Common myeloid progenitor, CD34-positive (primary cell): Measurements from ENCODE around the gene ZSWIM1.

Experiments used
- CTCF ChIA-PET: fragments of 350-600 bp; sonication (Branson Sonifier 250); formaldehyde crosslinking; loops from one replicate; lab custom pipeline; 2021; ENCODE audit warnings: antibody characterized with exemption; lab: Charles Lee
- POLR2A ChIA-PET: fragments of 350-600 bp; sonication (Branson Sonifier 250); formaldehyde crosslinking; loops from one replicate; lab custom pipeline; 2021; ENCODE audit warnings: antibody characterized with exemption; lab: Charles Lee
- DNase-seq, 3 donors: peaks; one replicate each; pipeline versions ENCODE4 v3.0.0 to v3.0.0-alpha.2; 2013
- H3K27ac ChIP-seq, 2 experiments: 1 replicate in 1 of 2; 2 replicates in 1 of 2; pipeline ENCODE4 v1.7.0; 2013; ENCODE audit warnings: inconsistent platforms in 2 of 2, low read length in 2 of 2, mild to moderate bottlenecking in 2 of 2, low read depth in 1 of 2, moderate library complexity in 1 of 2; ENCODE audit not compliant: severe bottlenecking in 2 of 2, insufficient read depth in 1 of 2, poor library complexity in 1 of 2
- H3K27me3 ChIP-seq, 5 experiments: replicated peaks in 2 of 5; 1 replicate in 3 of 5; 2 replicates in 2 of 5; pipeline versions ENCODE4 v1.6.1 to v1.7.0; 2013; ENCODE audit warnings: low read length in 4 of 5, mild to moderate bottlenecking in 2 of 5, moderate library complexity in 2 of 5, inconsistent platforms in 1 of 5; ENCODE audit not compliant: insufficient read depth in 5 of 5, control insufficient read depth in 4 of 5
- H3K36me3 ChIP-seq, 4 experiments: 1 replicate in 2 of 4; 2 replicates in 2 of 4; pipeline versions ENCODE4 v1.6.1 to v1.7.0; 2013; ENCODE audit warnings: low read length in 3 of 4, control low read depth in 1 of 4, mild to moderate bottlenecking in 1 of 4; ENCODE audit not compliant: control insufficient read depth in 4 of 4, insufficient read depth in 4 of 4
- H3K4me1 ChIP-seq, 4 experiments: 1 replicate in 3 of 4; 2 replicates in 1 of 4; pipeline versions ENCODE4 v1.6.1 to v1.7.1; 2013; ENCODE audit warnings: low read length in 3 of 4, mild to moderate bottlenecking in 3 of 4, control low read depth in 1 of 4, inconsistent platforms in 1 of 4, moderate library complexity in 1 of 4; ENCODE audit not compliant: control insufficient read depth in 4 of 4, insufficient read depth in 4 of 4; ENCODE audit errors: control extremely low read depth in 1 of 4
- H3K4me3 ChIP-seq, 7 experiments: 1 replicate in 4 of 7; 2 replicates in 3 of 7; pipeline versions ENCODE4 v1.5.1 to v1.7.0; 2013; ENCODE audit warnings: mild to moderate bottlenecking in 7 of 7, low read length in 6 of 7, moderate library complexity in 6 of 7, inconsistent platforms in 2 of 7, low read depth in 2 of 7, control low read depth in 1 of 7; ENCODE audit not compliant: insufficient read depth in 4 of 7, control insufficient read depth in 1 of 7; ENCODE audit errors: extremely low read depth in 1 of 7
- H3K9me3 ChIP-seq, 5 experiments: 1 replicate in 4 of 5; 2 replicates in 1 of 5; pipeline versions ENCODE4 v1.6.1 to v1.7.1; 2013; ENCODE audit warnings: low read length in 4 of 5, mild to moderate bottlenecking in 2 of 5, inconsistent platforms in 1 of 5, low read depth in 1 of 5, moderate library complexity in 1 of 5; ENCODE audit not compliant: control insufficient read depth in 4 of 5, insufficient read depth in 2 of 5; ENCODE audit errors: control extremely low read depth in 1 of 5
- WGBS: methylation state at CpG from one replicate; pipeline ENCODE4 v1.1.5; 2013; ENCODE audit not compliant: insufficient coverage; 5-methylcytosine and 5-hydroxymethylcytosine counted together

The ZSWIM1 gene

GRCh38 chr20:45918779-45919537, 37.9 kb downstream of the ZSWIM1 start:
- no peaks in the 10 kb centered on the region for H3K9me3 ChIP-seq
- ChIA-PET CTCF (interaction anchor here (0.8 to 3.8 kb wide), 4 partner anchors 9 to 49 kb away, joined by 3 to 14 read pairs (median 4); partner anchors contain the start of gene PCIF1), POLR2A (interaction anchor here (1.1 kb wide), 1 partner anchor 52 kb away, joined by 4 read pairs; no protein-coding TSS in a partner anchor)
- no peaks in the 10 kb centered on the region for H3K27me3 ChIP-seq
- no peak for DNase-seq
- 98% methylated on average over 9 of the region's 12 CpGs for WGBS
- H3K4me3 ChIP-seq: no peak overlapping the region
- no peak overlapping the region for H3K27ac ChIP-seq
- H3K4me1 ChIP-seq: peaks cover 5 to 14% (median 9%) of the 10 kb centered on the region in 4 experiments
- H3K36me3 ChIP-seq: no peaks in the 10 kb centered on the region

DNA sequence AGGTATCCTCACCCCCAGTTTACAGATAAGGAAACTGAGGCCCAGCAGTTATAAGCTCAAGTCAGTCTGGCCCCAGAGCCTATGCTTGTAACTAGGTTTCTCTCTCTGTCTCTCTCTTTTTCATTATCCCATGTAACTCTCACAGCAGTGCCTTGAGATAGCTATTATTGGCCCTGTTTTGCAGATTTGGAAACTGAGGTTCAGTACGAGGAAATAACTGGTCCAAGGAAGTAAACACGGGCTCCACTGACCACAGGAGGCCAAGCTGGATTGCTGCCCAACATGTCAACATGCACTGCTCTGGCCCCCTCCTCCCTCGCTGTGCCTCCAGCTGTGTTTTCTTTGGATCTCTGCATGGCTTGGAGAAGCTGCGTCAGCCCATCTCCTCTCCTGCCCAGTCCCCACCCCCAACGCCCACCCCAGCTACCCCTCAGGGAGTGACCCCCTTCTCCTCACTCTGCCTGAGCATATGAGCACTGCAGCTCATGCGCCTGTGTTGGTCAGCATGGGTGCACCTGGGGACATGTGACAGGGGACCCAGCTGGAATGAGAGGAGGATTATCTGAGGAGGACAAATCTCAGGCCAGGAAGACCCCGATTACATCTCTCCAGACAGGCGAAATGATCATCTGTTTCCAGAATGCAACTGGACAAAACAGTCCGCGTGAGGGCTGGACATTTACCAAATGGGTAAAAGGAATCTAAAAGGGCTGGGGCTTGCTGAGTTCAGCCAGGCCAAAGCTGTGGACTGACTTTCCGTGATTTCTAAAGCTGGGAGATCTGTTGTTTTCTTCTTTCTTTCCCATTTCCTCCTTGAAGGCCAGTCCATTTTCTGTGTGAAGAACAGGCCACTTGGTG, 38.7 kb downstream of the ZSWIM1 start:
- CTCF ChIA-PET: interaction anchor here (0.8 to 3.8 kb wide), 3 partner anchors 8 to 95 kb away, joined by 3 to 14 read pairs (median 4); partner anchors contain the start of gene PCIF1
- no peak for DNase-seq
- Histone ChIP-seq H3K27ac (no peak overlapping the region), H3K36me3 (no peaks in the 10 kb centered on the region), H3K9me3 (no peaks in the 10 kb centered on the region), H3K4me3 (no peak overlapping the region), H3K27me3 (no peaks in the 10 kb centered on the region), H3K4me1 (peaks cover under 1 to 9% (median 5%) of the 10 kb centered on the region in 4 experiments)
- WGBS: 87% methylated on average over 9 of the region's 11 CpGs
- POLR2A ChIA-PET: interaction anchor here (2.1 kb wide), 1 partner anchor 14 kb away, joined by 7 read pairs; the partner anchor contains the start of gene PCIF1

GRCh38 chr20:45920462-45921336, 39.7 kb downstream of the ZSWIM1 start:
- ChIA-PET POLR2A (interaction anchor here (2.1 kb wide), 1 partner anchor 13 kb away, joined by 7 read pairs; the partner anchor contains the start of gene PCIF1), CTCF (interaction anchor here (0.8 to 1.1 kb wide), 3 partner anchors 13 to 96 kb away, joined by 3 to 4 read pairs (median 4); no protein-coding TSS in a partner anchor)
- Histone ChIP-seq H3K27me3 (no peaks in the 10 kb centered on the region), H3K36me3 (no peaks in the 10 kb centered on the region), H3K9me3 (no peaks in the 10 kb centered on the region), H3K4me1 (peaks cover 0 to 5% (median 1%) of the 10 kb centered on the region in 4 experiments), H3K27ac (no peak overlapping the region), H3K4me3 (no peak overlapping the region)
- 83% methylated on average over 9 of the region's 9 CpGs for WGBS
- no peak for DNase-seq

- H3K9me3 ChIP-seq: no peaks in the 10 kb centered on the region
- H3K4me1 ChIP-seq: peaks cover 0 to 5% (median 1%) of the 10 kb centered on the region in 4 experiments
- H3K27me3 ChIP-seq: no peaks in the 10 kb centered on the region
- no peaks in the 10 kb centered on the region for H3K36me3 ChIP-seq
- H3K4me3 ChIP-seq: no peak overlapping the region
- CTCF ChIA-PET: interaction anchor here (0.8 to 1.1 kb wide), 3 partner anchors 12 to 93 kb away, joined by 3 to 4 read pairs (median 4); no protein-coding TSS in a partner anchor
- DNase-seq: no peak
- no peak overlapping the region for H3K27ac ChIP-seq
- POLR2A ChIA-PET: interaction anchor here (0.6 to 2.1 kb wide), 2 partner anchors 12 to 75 kb away, joined by 3 to 7 read pairs; partner anchors contain the start of gene PCIF1
- 83% methylated on average over 8 of the region's 11 CpGs for WGBS
These were observed 40.5 kb downstream of the ZSWIM1 start for GRCh38 chr20:45921337-45922189.

DNA sequence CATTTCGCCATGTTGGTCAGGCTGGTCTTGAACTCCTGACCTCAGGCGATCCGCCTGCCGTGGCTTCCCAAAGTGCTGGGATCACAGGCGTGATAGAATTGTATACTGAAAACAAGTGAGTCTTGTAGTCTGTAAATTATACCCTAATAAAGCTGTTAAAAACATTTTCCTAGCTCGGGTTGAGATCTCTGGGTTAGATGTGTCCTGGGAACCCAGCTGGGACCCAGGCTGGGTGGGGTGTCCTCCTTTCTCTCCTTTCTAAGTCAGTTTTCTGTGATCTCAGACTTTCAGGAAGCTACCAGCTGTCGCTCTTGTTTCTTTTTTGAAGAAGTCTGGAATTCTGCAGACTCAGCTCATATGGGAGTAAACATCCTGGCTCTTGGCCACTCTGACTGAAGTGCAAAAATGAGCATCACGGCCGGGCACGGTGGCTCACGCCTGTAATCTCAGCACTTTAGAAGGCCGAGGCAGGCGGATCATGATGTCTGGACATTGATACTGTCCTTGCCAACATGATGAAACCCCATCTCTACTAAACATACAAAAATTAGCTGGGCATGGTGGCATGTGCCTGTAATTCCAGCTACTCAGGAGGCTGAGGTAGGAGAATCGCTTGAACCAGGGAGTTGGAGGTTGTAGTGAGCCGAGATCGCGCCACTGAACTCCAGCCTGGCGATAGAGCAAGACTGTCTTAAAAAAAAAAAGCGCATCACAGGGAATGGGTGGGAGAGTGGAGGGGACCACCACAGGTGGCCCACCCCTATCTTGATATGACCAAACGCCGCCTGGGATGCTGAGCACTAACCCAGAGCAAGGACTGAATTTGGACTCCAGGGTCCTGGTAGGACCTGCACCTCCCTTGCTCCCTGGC, 43.6 kb downstream of the ZSWIM1 start:
- Histone ChIP-seq H3K36me3 (no peaks in the 10 kb centered on the region), H3K9me3 (no peaks in the 10 kb centered on the region), H3K27me3 (no peaks in the 10 kb centered on the region), H3K27ac (no peak overlapping the region), H3K4me3 (peak overlapping the region in 1 of 7 experiments; percentile 42), H3K4me1 (peaks cover 0 to 5% (median 0%) of the 10 kb centered on the region in 4 experiments)
- ChIA-PET CTCF (interaction anchor here (0.7 to 2.0 kb wide), 5 partner anchors 9 to 103 kb away, joined by 3 to 10 read pairs (median 4); partner anchors contain the start of gene PCIF1), POLR2A (interaction anchor here (0.6 to 1.1 kb wide), 2 partner anchors 14 to 527 kb away, joined by 4 read pairs; no protein-coding TSS in a partner anchor)
- WGBS: 62% methylated on average over 19 of the region's 21 CpGs
- DNase-seq: no peak
